K562 (cell line): Measurements from ENCODE around the gene SMG6. TPM values are rescaled to one million over a fixed set of nuclear protein-coding genes. Genes with fewer than 3 reads are reported as not detected.

Experiments used
- EP400 ChIP-seq: fragments of 450-650 bp; IDR thresholded peaks from 2 replicates; pipeline ENCODE4 v1.6.1; 2017; ENCODE audit warnings: antibody characterized with exemption, mild to moderate bottlenecking, moderate library complexity
- ETV6 ChIP-seq, 3 experiments: fragments of 150-350 bp in 1 of 3; sonication (generic) in 1 of 3; formaldehyde crosslinking in 1 of 3; IDR thresholded peaks; 2 replicates each; pipeline versions ENCODE4 v1.6.1 to v1.8.0; 2014 to 2022; ENCODE audit warnings: borderline replicate concordance in 2 of 3, low read depth in 2 of 3, antibody characterized with exemption in 1 of 3, low read length in 1 of 3, mild to moderate bottlenecking in 1 of 3, missing genetic modification reagents in 1 of 3
- FOS ChIP-seq: IDR thresholded peaks from 3 replicates; pipeline ENCODE4 v1.6.1; 2011; ENCODE audit not compliant: insufficient read length; ENCODE audit errors: extremely low read depth
- GTF2E2 ChIP-seq: fragments of 200-800 bp; sonication (Bioruptor generic); IDR thresholded peaks from 2 replicates; pipeline ENCODE4 v1.6.1; 2016; ENCODE audit warnings: missing genetic modification characterization, missing compliant biosample characterization
- LARP7 ChIP-seq: fragments of 450-650 bp; IDR thresholded peaks from 2 replicates; pipeline ENCODE4 v1.6.1; 2016
- MAX ChIP-seq: sonication (generic); formaldehyde crosslinking; IDR thresholded peaks from 2 replicates; pipeline ENCODE4 v1.9.0; 2022; ENCODE audit warnings: mild to moderate bottlenecking, missing genetic modification reagents
- MCM5 ChIP-seq: fragments of 450-650 bp; IDR thresholded peaks from 2 replicates; pipeline ENCODE4 v1.6.1; 2016; ENCODE audit warnings: low read depth
- TAF1 ChIP-seq: IDR thresholded peaks from 2 replicates; pipeline ENCODE4 v1.6.1; 2011; ENCODE audit warnings: mild to moderate bottlenecking, low read length, moderate library complexity; ENCODE audit not compliant: insufficient read depth, control insufficient read depth, severe bottlenecking; ENCODE audit errors: extremely low read depth
- TAF7 ChIP-seq: fragments of 450-650 bp; IDR thresholded peaks from 2 replicates; pipeline ENCODE4 v1.6.1; 2016; ENCODE audit warnings: missing genetic modification characterization, missing compliant biosample characterization
- ZBTB8A ChIP-seq: fragments of 450-650 bp; IDR thresholded peaks from 2 replicates; pipeline ENCODE4 v1.6.1; 2018; ENCODE audit warnings: mild to moderate bottlenecking, moderate library complexity; ENCODE audit not compliant: partially characterized antibody
- polyA plus RNA-seq, 8 experiments: library from polyadenylated mRNA; depleted of rRNA in 4 of 8; stranded (reverse) in 5 of 8; unstranded in 3 of 8; fragments of >200 nt; fragmentation: Nextera tagmentation in 2 of 8; fragmentation: Illumina TruSeq in 1 of 8; extraction: Ambion mirVana in 2 of 8; extraction: Trizol in 1 of 8; gene quantifications; 2 replicates each; pipeline versions ENCODE4 v1.2.1 to v1.2.3, GENCODE V29; 2011 to 2014; ENCODE audit warnings: inconsistent platforms in 1 of 8, missing spikeins in 1 of 8
- total RNA-seq, 7 experiments: library from RNA; depleted of rRNA in 6 of 7; stranded (reverse); fragments of >200 nt in 6 of 7; fragmentation: Illumina TruSeq in 2 of 7; extraction: Trizol in 2 of 7; gene quantifications; 2 replicates each; pipeline versions ENCODE4 v1.2.1 to v1.2.3, GENCODE V29; 2011 to 2021; ENCODE audit warnings: low replicate concordance in 1 of 7
- TF ChIP-seq, protein P1 (sequence below): IDR thresholded peaks from 2 replicates; pipeline ENCODE4 v1.6.1; 2011; ENCODE audit warnings: borderline replicate concordance, low read depth, mild to moderate bottlenecking, moderate library complexity, low read length; ENCODE audit not compliant: insufficient read depth, poor library complexity, severe bottlenecking
- TF ChIP-seq, protein P2 (sequence below), 2 experiments: fragments of 450-650 bp in 1 of 2; sonication (generic) in 1 of 2; formaldehyde crosslinking in 1 of 2; IDR thresholded peaks; 2 replicates each; pipeline versions ENCODE4 v1.7.1 to v1.9.0; 2016 to 2022; ENCODE audit warnings: inconsistent platforms in 1 of 2, mild to moderate bottlenecking in 1 of 2, missing genetic modification reagents in 1 of 2
- TF ChIP-seq, protein P3 (sequence below): conservative IDR thresholded peaks from 2 replicates; pipeline ENCODE4 v1.6.1; 2011; ENCODE audit warnings: low read depth, mild to moderate bottlenecking, low read length; ENCODE audit not compliant: control insufficient read depth

SMG6 gene
- total and polyA plus RNA-seq, 9 of the 15 experiments (the other 6 are each of a cell fraction or from before 2014, with no cell fraction given): 0.44 to 13.9 (median 6.0) TPM

DNA sequence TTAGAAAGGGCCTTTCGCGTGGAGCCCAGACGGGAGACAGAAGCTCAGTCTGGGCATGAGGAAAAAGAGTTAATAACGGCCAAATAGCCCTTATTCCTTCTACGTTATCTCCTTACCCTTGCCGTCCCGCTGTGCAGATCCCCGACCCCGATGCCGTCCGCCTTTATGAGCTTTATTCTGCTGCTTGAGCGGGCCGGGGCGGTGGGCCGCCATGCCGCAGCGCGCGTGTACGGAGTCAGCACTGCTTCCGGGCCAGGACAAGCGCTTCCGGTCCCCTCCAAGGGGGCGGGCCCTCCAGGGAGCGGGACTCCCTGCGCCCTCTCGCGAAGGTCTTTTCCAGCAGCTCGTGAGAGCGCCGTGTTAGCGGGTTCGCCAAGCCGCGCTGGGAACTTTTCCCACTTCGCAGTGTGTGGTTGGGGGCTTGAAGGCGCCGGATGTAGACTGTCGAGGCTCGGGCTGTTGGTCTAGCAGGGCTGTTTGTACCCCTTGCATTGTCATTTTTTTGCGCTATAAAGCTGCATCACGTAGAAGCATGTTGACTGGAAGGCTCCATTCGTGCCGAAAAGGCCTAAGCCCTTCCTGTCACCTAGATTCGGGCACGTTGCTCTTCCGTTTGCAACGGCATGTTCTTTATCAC, 32.7 kb upstream of the SMG6 start, which contains the start of gene TSR1 (continued):
- TF ChIP-seq, protein P1, sequence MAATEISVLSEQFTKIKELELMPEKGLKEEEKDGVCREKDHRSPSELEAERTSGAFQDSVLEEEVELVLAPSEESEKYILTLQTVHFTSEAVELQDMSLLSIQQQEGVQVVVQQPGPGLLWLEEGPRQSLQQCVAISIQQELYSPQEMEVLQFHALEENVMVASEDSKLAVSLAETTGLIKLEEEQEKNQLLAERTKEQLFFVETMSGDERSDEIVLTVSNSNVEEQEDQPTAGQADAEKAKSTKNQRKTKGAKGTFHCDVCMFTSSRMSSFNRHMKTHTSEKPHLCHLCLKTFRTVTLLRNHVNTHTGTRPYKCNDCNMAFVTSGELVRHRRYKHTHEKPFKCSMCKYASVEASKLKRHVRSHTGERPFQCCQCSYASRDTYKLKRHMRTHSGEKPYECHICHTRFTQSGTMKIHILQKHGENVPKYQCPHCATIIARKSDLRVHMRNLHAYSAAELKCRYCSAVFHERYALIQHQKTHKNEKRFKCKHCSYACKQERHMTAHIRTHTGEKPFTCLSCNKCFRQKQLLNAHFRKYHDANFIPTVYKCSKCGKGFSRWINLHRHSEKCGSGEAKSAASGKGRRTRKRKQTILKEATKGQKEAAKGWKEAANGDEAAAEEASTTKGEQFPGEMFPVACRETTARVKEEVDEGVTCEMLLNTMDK: peak; percentile 30
- peak; percentile 99 for TF ChIP-seq EP400
- TF ChIP-seq MAX (CRISPR knock-in tag): peak; percentile 89
- TF ChIP-seq ZBTB8A: no peak
- TF ChIP-seq FOS: no peak
- TF ChIP-seq TAF1: peak; percentile 86
- peak; percentile 48 for TF ChIP-seq TAF7 (tag)
- TF ChIP-seq, protein P2, sequence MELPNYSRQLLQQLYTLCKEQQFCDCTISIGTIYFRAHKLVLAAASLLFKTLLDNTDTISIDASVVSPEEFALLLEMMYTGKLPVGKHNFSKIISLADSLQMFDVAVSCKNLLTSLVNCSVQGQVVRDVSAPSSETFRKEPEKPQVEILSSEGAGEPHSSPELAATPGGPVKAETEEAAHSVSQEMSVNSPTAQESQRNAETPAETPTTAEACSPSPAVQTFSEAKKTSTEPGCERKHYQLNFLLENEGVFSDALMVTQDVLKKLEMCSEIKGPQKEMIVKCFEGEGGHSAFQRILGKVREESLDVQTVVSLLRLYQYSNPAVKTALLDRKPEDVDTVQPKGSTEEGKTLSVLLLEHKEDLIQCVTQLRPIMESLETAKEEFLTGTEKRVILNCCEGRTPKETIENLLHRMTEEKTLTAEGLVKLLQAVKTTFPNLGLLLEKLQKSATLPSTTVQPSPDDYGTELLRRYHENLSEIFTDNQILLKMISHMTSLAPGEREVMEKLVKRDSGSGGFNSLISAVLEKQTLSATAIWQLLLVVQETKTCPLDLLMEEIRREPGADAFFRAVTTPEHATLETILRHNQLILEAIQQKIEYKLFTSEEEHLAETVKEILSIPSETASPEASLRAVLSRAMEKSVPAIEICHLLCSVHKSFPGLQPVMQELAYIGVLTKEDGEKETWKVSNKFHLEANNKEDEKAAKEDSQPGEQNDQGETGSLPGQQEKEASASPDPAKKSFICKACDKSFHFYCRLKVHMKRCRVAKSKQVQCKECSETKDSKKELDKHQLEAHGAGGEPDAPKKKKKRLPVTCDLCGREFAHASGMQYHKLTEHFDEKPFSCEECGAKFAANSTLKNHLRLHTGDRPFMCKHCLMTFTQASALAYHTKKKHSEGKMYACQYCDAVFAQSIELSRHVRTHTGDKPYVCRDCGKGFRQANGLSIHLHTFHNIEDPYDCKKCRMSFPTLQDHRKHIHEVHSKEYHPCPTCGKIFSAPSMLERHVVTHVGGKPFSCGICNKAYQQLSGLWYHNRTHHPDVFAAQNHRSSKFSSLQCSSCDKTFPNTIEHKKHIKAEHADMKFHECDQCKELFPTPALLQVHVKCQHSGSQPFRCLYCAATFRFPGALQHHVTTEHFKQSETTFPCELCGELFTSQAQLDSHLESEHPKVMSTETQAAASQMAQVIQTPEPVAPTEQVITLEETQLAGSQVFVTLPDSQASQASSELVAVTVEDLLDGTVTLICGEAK (IDR thresholded peaks at IDR 0.05): peak; percentile 97
- TF ChIP-seq, protein P2 (CRISPR knock-in tag; IDR thresholded peaks at IDR 0.05): no peak
- TF ChIP-seq MCM5: no peak
- no peak for TF ChIP-seq LARP7
- TF ChIP-seq GTF2E2 (tag): peak; percentile 84; the same call in 1 of the 2 replicates
- TF ChIP-seq, protein P3, sequence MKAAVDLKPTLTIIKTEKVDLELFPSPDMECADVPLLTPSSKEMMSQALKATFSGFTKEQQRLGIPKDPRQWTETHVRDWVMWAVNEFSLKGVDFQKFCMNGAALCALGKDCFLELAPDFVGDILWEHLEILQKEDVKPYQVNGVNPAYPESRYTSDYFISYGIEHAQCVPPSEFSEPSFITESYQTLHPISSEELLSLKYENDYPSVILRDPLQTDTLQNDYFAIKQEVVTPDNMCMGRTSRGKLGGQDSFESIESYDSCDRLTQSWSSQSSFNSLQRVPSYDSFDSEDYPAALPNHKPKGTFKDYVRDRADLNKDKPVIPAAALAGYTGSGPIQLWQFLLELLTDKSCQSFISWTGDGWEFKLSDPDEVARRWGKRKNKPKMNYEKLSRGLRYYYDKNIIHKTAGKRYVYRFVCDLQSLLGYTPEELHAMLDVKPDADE: peak; percentile 65
- no peak for TF ChIP-seq ETV6 (IDR thresholded peaks at IDR 0.05; ENCODE audit: borderline replicate concordance in 1 of 2, low read depth in 2 of 2, low read length in 1 of 2)
- TF ChIP-seq ETV6 (CRISPR knock-in tag; IDR thresholded peaks at IDR 0.05; ENCODE audit: borderline replicate concordance): no peak
